Measurements from ENCODE around the gene R3HDM2. TPM values are rescaled to one million over a fixed set of nuclear protein-coding genes. Genes with fewer than 3 reads are reported as not detected.

Gene R3HDM2
- total and polyA plus RNA-seq, 2 of the 13 experiments (the other 11 are each of a cell fraction or from before 2014, with no cell fraction given), result 11.1 to 23.5 TPM

GRCh38 chr12:57451233-57451778 lies 20.5 kb upstream of the R3HDM2 start (continued):
- TF ChIP-seq LCORL (IDR thresholded peaks at IDR 0.05) (no peak), LCORL (CRISPR knock-in tag; IDR thresholded peaks at IDR 0.05) (peak; percentile 100), ZBTB14 (CRISPR knock-in tag; IDR thresholded peaks at IDR 0.05) (no peak), PRDM4 (CRISPR knock-in tag; IDR thresholded peaks at IDR 0.05; ENCODE audit: borderline replicate concordance) (no peak), STAT6 (CRISPR knock-in tag; IDR thresholded peaks at IDR 0.05; ENCODE audit: borderline replicate concordance) (peak; percentile 78), CEBPG (CRISPR knock-in tag; IDR thresholded peaks at IDR 0.05) (peak; percentile 98), MAFG (CRISPR knock-in tag; IDR thresholded peaks at IDR 0.05) (no peak), POGZ (CRISPR knock-in tag; IDR thresholded peaks at IDR 0.05) (peak; percentile 92), RCOR2 (CRISPR knock-in tag; IDR thresholded peaks at IDR 0.05) (peak; percentile 86), HNRNPUL1 (IDR thresholded peaks at IDR 0.05; ENCODE audit: low read depth, low read length) (no peak), POLR2AphosphoS5 (IDR thresholded peaks at IDR 0.05; ENCODE audit: low read depth, low read length) (peak; percentile 33; the same call in 1 of the 2 replicates), THYN1 (CRISPR knock-in tag; IDR thresholded peaks at IDR 0.05; ENCODE audit: borderline replicate concordance, low read depth) (no peak), GPN1 (CRISPR knock-in tag; IDR thresholded peaks at IDR 0.05; ENCODE audit: borderline replicate concordance) (no peak), KMT2A (CRISPR knock-in tag; IDR thresholded peaks at IDR 0.05) (0 out of 2 replicates have a peak, but pooled peaks have one; percentile 42), MYNN (CRISPR knock-in tag; IDR thresholded peaks at IDR 0.05; ENCODE audit: low read depth) (no peak), ZNF512 (CRISPR knock-in tag; IDR thresholded peaks at IDR 0.05) (no peak), ZNF501 (CRISPR knock-in tag; IDR thresholded peaks at IDR 0.05) (peak; percentile 85), DPF2 (CRISPR knock-in tag; IDR thresholded peaks at IDR 0.05; ENCODE audit: borderline replicate concordance, low read depth) (peak; percentile 99), NAIF1 (CRISPR knock-in tag; IDR thresholded peaks at IDR 0.05; ENCODE audit: borderline replicate concordance) (peak; percentile 52; the same call in 1 of the 2 replicates)
- TF ChIP-seq, protein P1, sequence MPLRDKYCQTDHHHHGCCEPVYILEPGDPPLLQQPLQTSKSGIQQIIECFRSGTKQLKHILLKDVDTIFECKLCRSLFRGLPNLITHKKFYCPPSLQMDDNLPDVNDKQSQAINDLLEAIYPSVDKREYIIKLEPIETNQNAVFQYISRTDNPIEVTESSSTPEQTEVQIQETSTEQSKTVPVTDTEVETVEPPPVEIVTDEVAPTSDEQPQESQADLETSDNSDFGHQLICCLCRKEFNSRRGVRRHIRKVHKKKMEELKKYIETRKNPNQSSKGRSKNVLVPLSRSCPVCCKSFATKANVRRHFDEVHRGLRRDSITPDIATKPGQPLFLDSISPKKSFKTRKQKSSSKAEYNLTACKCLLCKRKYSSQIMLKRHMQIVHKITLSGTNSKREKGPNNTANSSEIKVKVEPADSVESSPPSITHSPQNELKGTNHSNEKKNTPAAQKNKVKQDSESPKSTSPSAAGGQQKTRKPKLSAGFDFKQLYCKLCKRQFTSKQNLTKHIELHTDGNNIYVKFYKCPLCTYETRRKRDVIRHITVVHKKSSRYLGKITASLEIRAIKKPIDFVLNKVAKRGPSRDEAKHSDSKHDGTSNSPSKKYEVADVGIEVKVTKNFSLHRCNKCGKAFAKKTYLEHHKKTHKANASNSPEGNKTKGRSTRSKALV (CRISPR knock-in tag; IDR thresholded peaks at IDR 0.05), result peak; percentile 46; the same call in 1 of the 2 replicates
